ELR (cell line): ENCODE data around the gene RTCA.
"Not testable (repeated sequence)": the region's sequence is repeated elsewhere in the genome, so short reads cannot be mapped to it uniquely, and the experiment has no call there.

Experiments used
- DNase-seq: peaks from one replicate; pipeline ENCODE4 v3.0.0-alpha.2; 2015; ENCODE audit warnings: low read depth

RTCA gene

DNA sequence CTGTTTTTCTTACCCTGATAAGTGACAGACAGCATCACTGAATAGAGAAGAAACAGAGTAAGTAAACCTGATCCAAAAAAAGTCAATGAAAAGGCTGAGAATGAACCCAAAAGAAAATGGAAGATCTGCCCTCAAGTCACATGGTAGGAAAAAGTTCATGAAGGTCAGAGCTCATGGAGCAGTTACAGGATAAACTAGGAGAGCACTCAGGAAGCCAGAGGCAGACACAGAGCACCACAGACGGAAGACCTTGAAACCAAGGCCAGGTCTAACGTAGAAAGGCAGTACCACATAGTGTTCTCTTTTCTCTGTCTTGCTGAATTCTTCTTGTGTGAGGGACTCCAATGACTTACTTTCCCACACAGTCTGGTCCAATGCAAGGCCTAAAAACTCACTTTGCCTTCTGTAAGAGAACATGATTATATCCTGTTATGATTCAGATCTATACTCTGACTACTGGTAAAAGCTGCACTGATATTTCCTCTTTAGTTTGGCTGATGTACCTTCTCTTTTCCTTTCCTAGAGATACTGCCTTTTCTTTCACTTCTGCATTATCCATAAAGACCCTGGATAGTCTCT is 40.8 kb downstream of the RTCA start:
- DNase-seq: no peak

- DNase-seq: peak; percentile 75
Observed at GRCh38 chr1:100308777-100309176, 42.8 kb downstream of the RTCA start.

DNA sequence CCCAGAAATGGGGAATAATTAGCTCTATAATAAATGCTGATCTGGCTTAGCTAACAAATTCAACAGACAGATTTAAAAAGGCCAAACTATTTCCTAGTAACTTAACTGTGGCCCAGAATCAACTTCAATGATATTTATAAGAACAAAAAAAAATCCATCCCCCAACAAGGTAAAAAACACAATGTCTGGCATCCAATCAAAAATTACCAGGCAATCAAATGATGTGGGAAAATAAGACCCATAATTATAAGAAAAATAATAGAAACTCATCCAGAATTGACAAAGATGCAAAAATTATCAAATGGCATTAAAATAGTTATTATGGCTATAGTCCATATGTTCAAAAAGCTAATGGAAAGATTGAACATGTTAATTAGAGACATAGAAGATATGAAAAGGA is 43.8 kb downstream of the RTCA start:
- no peak for DNase-seq

DNA sequence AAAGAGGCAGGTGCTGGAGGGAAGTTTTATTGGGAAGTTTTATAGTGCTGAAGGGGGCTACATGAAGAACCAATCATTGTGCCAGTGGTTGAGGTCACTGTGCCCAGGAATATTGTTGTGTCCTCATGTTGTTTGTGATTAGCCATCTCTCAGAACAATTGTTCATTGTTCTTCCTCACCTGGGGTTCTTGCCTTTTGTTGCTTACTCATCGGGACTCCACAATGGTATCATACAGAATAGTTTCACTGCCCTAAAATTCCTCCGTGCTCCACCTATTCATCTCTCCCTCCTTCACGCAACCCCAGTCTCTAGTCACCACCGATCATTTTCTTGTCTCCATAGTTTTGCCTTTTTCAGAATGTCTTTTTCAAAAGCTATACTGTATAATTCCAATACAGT is 47.4 kb downstream of the RTCA start:
- DNase-seq: no peak

GRCh38 chr1:100316622-100317021 is 50.6 kb downstream of the RTCA start:
- no peak for DNase-seq

DNA sequence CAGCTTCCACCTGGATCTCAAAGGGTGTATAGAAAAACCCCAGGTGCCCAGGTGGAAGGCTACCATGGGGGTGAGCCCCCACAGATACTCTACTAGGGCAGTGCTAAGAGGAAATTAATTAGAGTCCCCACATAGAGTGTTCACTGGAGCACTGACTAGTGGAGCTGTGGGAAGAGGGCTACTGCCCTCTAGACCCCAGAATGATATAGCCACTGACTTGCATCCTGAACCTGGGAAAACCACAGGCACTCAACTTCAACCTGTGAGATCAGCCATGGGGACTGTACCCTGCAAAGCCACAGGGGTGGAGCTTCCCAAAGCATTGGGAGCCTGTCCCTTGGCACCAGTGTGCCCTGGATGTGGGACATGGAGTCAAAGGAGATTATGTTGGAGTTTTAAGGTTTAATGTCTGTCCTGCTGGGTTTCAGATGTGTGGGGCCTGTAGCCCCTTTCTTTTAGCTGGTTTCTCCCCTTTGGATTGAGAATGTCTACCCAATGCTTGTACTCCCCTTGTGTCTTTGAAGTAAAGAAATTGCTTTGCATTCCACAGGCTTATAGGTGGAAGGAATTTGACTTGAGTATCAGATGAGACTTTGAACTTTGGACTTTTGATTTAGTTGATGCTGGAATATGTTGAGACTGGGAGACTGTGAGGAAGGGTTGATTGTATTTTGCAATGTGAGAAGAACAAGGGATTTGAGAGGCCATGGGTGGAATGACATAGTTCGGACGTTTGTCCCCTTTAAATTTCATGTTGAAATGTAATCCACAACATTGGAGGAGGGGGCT is 54.5 kb downstream of the RTCA start:
- no peak for DNase-seq

- no peak for DNase-seq
Observed at GRCh38 chr1:100321100-100321493, 55.1 kb downstream of the RTCA start.

GRCh38 chr1:100321506-100321905 is 55.5 kb downstream of the RTCA start:
- no peak for DNase-seq

DNA sequence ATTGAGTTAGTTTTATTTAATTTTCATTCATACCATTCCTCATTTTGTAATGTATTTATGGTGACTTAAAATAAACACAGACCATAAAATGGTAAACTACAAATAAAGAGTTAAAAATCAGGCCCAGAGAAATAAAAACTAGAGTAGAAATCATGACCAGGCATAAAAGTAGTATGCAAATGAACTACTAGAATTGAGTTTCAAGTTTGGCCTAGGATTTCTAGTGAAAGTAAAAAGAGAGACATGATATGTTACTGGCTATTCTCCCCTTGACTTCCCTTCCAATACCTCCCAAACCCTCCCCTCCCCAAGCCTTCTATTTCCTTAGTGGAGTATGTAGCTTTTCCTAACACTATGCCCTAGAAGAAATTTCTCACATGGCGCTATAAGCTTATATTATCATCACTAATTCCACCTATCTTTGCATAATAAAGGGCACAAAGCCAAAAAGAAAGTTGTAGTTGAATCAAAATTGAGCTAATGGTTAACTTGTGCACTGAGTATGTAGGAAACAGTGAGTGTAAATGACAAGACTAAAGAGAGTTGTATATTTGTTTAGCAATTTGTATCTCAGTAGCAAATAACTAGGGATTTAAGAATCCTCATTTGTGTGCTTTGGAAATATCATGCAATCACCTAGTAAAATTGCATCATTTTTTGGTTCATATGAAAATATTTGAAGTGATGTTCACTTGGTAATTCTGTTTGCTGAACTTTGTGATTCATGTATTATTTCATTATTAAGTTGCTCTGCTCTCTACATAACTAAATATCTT is 56.6 kb downstream of the RTCA start:
- peak; percentile 3 for DNase-seq

GRCh38 chr1:100323419-100324106 is 57.5 kb downstream of the RTCA start:
- DNase-seq: no peak

DNA sequence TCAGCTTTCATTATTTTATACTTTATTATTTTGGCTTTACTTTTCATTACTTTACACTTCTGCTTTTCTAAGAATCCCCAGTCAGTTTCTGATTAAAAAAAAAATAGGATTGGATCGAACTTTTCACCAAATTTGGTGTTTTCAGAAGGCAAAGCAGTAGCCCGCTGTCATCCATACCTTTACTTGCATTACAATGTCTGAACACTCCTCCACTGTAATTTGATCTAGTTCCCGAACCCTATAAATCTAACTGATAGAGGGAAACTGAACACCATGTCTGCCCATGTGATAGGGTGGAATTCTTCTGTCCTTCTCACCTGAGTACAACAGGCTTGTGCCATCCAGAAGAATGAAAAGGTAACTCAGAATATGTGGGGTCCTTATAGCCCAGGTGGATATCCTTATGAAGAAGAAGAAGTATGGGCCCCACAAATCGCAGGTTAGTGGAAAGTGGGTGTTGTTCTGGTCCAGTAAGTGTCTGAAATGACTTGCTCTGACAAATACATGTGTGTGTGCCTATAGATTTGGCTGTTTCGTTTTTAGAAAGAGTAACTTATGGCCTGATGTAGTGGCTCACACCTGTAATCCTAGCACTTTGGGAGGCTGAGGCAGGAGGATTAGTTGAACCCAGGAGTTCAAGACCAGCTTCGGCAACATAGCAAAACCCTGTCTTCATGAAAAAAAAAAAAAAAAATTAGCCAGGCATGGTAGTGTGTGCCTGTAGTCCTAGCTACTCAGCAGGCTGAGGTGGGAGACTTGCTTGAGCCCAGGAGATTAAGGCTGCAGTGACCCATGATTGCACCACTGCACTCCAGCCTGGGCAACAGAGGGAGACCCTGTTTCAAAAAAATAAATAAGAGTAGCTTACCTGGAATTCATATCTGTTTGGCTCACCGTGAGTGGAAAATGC is 59.7 kb downstream of the RTCA start:
- DNase-seq: no peak

DNA sequence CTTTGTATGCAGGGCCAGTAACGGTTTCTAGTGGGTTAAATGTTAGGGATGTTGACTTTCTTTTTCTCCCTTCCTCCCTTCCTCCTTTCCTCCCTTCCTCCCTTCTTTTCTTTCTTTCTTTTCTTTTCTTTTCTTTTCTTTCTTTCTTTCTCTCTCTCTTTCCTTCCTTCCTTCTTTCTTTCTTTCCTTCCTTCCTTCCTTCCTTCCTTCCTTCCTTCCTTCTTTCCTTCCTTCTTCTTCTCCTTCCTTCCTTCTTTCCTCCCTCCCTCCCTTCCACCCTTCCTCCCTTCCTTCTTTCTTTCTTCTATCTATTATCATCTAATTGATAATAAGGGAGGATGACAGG is 60.3 kb downstream of the RTCA start:
- not testable (repeated sequence) for DNase-seq

DNA sequence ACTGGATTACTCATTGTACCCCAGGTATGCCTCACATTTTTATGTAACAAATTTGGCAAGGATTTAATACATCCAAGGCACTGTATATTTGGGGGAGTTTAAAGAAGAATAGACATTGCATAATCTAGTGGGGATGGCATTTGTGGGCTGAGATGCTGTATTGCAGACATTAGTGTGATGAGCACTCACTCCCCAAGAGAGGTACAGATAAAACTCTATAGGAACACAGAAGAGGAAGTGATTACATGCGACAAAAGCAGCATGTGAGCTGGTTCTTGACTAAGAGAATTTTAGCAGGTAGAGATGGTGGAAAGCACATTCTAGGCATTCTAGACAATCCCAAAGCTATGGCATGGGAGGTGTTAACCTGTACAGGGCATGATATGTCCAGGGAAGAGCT is 62.1 kb downstream of the RTCA start:
- DNase-seq: no peak

DNA sequence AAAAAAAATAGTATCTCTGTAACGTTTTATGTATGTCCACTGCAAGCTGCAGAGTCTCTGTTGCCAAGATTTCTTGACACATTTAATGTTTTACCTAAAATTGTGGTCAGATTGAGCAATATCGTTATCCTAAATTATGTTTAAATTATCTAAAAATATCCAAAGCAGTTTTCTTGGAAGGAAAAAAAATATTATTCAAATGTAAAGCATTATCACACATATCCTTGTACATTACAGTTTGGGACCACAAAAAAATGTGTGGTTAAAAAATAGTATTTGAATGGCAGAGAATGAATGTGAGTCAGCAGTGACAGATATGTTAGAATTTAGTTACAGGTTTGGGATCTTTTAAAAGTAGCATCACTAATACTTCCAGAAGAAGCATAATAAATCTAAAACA is 65.1 kb downstream of the RTCA start:
- not testable (repeated sequence) for DNase-seq

GRCh38 chr1:100332331-100332730 is 66.3 kb downstream of the RTCA start:
- no peak for DNase-seq

GRCh38 chr1:100335436-100335835 is 69.4 kb downstream of the RTCA start:
- no peak for DNase-seq

DNA sequence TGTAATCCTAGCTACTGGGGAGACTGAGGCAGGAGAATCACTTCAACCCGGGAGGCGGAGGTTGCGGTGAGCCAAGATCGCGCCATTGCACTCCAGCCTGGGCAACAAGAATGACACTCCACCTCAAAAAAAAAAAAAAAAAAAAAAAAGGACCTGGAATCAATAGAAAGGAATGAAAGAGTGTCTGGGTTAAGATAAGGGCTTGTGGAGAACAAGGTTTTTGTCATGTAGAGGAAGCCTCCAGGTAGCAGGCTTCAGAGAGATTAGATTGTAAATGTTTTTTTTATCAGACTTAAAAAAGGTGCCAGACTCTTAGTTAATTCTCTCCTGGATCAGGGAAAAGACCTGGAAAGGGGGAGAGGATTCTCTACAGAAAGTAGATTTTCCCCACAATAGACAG is 71.9 kb downstream of the RTCA start:
- not testable (repeated sequence) for DNase-seq

- DNase-seq: not testable (repeated sequence)
Observed at GRCh38 chr1:100339735-100340134, 73.7 kb downstream of the RTCA start.

DNA sequence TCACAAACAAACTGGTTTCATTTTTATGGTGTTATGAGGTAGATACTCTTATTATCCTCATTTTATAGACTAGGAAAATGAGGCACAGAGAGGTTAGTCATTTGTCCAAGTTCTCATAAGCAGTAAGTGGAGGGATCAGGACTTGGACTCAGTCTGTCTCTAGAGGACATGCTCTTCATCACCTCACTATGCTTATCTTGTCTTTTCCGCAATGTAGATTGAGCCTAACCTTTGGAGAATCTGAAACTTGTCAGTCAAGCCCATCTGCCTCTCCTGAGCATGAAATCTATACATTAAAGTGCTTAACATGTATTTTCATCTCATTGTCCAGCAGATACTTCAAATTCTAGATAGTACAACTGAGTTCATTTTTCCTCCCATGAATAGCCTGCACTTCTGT is 74.5 kb downstream of the RTCA start:
- DNase-seq: no peak

DNA sequence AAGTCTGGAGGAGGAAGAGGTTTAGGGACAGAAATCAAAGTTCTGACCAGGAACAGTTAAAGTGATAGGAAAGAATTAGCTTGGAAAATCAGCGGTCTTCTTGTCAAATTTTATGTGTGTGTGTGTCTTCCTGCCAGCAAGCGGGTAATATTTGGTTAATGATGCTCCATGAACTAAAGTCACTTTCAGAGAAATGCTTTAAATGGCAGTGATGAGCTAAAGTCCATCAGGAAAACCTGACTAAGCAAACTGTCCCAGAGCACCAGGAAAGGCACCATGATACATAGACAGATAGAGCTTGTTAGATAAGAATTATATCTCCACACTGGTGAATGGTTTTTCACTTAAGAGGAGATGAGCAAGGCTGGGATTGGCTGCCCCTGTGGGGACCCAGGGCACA is 76.3 kb downstream of the RTCA start:
- no peak for DNase-seq
